Ishikawa (cell line): ENCODE results near the gene ZBED3.

Source experiments
- CEBPB ChIP-seq: IDR thresholded peaks from 2 replicates; pipeline ENCODE4 v1.6.1; 2012
- CREB1 ChIP-seq: IDR thresholded peaks from 2 replicates; pipeline ENCODE4 v1.6.1; 2012; ENCODE audit warnings: low read depth
- EGR1 ChIP-seq: IDR thresholded peaks from 2 replicates; pipeline ENCODE4 v1.6.1; 2012
- EP300 ChIP-seq: IDR thresholded peaks from 2 replicates; pipeline ENCODE4 v1.6.1; 2012; ENCODE audit warnings: borderline replicate concordance
- FOXM1 ChIP-seq: IDR thresholded peaks from 2 replicates; pipeline ENCODE4 v1.6.1; 2012; ENCODE audit warnings: low read depth, borderline replicate concordance
- MAX ChIP-seq: IDR thresholded peaks from 2 replicates; pipeline ENCODE4 v1.6.1; 2012
- NFIC ChIP-seq: IDR thresholded peaks from 2 replicates; pipeline ENCODE4 v1.6.1; 2012
- RAD21 ChIP-seq: IDR thresholded peaks from 2 replicates; pipeline ENCODE4 v1.6.1; 2012; ENCODE audit warnings: low read depth
- TAF1 ChIP-seq: IDR thresholded peaks from 2 replicates; pipeline ENCODE4 v1.6.1; 2012; ENCODE audit warnings: low read depth, mild to moderate bottlenecking
- TCF12 ChIP-seq: IDR thresholded peaks from 2 replicates; pipeline ENCODE4 v1.6.1; 2012; ENCODE audit warnings: low read depth
- TEAD4 ChIP-seq: IDR thresholded peaks from 2 replicates; pipeline ENCODE4 v1.6.1; 2012
- YY1 ChIP-seq: IDR thresholded peaks from 2 replicates; pipeline ENCODE4 v1.6.1; 2012; ENCODE audit warnings: low read depth
- ZBTB7A ChIP-seq: IDR thresholded peaks from 2 replicates; pipeline ENCODE4 v1.6.1; 2012; ENCODE audit warnings: low read depth
- TF ChIP-seq, protein P1 (sequence below): IDR thresholded peaks from 2 replicates; pipeline ENCODE4 v1.6.1; 2012
- TF ChIP-seq, protein P2 (sequence below): IDR thresholded peaks from 2 replicates; pipeline ENCODE4 v1.6.1; 2012; ENCODE audit warnings: low read depth, mild to moderate bottlenecking

ZBED3 gene

DNA sequence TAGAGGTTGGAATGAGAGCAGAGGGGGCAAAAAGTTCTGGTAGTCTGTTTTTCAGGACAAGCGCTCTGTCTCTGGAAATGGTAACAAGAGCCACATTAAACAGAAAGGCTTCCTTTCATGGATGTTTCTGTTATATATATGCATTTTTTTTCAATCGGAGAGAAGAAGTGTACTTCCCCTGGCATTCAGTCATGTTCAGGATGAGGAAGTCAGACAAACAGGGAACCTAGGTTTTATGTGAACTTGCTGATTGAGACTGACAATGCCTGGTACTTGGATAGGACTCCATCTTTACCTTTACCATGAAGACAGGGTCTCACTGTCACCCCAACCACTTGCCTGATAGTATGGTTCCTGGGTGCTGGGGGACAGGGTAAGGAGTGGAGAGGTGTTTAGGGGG is 30.1 kb upstream of the ZBED3 start:
- TF ChIP-seq CREB1 (no peak), NFIC (no peak), TAF1 (no peak), CEBPB (no peak), ZBTB7A (no peak)
- TF ChIP-seq, protein P1, sequence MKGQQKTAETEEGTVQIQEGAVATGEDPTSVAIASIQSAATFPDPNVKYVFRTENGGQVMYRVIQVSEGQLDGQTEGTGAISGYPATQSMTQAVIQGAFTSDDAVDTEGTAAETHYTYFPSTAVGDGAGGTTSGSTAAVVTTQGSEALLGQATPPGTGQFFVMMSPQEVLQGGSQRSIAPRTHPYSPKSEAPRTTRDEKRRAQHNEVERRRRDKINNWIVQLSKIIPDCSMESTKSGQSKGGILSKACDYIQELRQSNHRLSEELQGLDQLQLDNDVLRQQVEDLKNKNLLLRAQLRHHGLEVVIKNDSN = no peak
- TF ChIP-seq, protein P2, sequence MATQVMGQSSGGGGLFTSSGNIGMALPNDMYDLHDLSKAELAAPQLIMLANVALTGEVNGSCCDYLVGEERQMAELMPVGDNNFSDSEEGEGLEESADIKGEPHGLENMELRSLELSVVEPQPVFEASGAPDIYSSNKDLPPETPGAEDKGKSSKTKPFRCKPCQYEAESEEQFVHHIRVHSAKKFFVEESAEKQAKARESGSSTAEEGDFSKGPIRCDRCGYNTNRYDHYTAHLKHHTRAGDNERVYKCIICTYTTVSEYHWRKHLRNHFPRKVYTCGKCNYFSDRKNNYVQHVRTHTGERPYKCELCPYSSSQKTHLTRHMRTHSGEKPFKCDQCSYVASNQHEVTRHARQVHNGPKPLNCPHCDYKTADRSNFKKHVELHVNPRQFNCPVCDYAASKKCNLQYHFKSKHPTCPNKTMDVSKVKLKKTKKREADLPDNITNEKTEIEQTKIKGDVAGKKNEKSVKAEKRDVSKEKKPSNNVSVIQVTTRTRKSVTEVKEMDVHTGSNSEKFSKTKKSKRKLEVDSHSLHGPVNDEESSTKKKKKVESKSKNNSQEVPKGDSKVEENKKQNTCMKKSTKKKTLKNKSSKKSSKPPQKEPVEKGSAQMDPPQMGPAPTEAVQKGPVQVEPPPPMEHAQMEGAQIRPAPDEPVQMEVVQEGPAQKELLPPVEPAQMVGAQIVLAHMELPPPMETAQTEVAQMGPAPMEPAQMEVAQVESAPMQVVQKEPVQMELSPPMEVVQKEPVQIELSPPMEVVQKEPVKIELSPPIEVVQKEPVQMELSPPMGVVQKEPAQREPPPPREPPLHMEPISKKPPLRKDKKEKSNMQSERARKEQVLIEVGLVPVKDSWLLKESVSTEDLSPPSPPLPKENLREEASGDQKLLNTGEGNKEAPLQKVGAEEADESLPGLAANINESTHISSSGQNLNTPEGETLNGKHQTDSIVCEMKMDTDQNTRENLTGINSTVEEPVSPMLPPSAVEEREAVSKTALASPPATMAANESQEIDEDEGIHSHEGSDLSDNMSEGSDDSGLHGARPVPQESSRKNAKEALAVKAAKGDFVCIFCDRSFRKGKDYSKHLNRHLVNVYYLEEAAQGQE = no peak

DNA sequence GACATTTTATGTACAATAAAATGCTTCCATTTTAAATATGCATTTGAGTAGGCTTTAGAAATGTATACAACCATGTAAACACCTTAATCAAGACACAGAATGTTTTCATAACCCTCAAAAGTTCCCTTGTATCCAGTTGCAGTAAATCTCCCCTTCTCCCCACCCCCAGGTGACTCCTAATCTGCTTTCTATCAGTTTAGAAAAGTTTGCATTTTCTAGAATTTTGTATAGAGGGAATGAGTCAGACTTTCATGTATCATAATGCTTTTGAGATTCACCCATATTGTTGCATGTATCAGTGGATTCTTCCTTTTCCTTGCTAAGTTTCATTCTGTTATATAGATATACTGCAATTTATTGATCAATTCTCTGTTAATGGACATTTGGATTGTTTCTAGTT is 17.7 kb upstream of the ZBED3 start:
- TF ChIP-seq YY1 (no peak), MAX (no peak), ZBTB7A (no peak), CEBPB (no peak), TEAD4 (no peak), EGR1 (no peak), CREB1 (no peak), EP300 (no peak), TAF1 (no peak), TCF12 (no peak), RAD21 (no peak), FOXM1 (no peak), NFIC (no peak)
- TF ChIP-seq, protein P2 = no peak
- TF ChIP-seq, protein P1 = no peak

- TF ChIP-seq MAX (no peak), NFIC (no peak), EGR1 (no peak), EP300 (no peak), TCF12 (no peak), RAD21 (no peak), ZBTB7A (no peak), CREB1 (no peak), TAF1 (no peak), FOXM1 (no peak), CEBPB (no peak), TEAD4 (no peak), YY1 (no peak)
- TF ChIP-seq, protein P1 = no peak
- TF ChIP-seq, protein P2 = no peak
Measured at GRCh38 chr5:77103457-77103856, 16.4 kb upstream of the ZBED3 start.

- TF ChIP-seq TAF1 (no peak), TCF12 (no peak), RAD21 (no peak), MAX (no peak), FOXM1 (no peak), CEBPB (no peak), EGR1 (no peak), TEAD4 (no peak), CREB1 (no peak), YY1 (no peak), NFIC (no peak), ZBTB7A (no peak), EP300 (no peak)
- TF ChIP-seq, protein P2 = no peak
- TF ChIP-seq, protein P1 = no peak
Measured at GRCh38 chr5:77102549-77102948, 15.5 kb upstream of the ZBED3 start.
